Measurements from ENCODE around the gene MEF2D. TPM values are rescaled to one million over a fixed set of nuclear protein-coding genes. Genes with fewer than 3 reads are reported as not detected.

Gene MEF2D
- total RNA-seq, 8 experiments from 2014 or later = 6.6 to 28.6 (median 11.3) TPM

DNA sequence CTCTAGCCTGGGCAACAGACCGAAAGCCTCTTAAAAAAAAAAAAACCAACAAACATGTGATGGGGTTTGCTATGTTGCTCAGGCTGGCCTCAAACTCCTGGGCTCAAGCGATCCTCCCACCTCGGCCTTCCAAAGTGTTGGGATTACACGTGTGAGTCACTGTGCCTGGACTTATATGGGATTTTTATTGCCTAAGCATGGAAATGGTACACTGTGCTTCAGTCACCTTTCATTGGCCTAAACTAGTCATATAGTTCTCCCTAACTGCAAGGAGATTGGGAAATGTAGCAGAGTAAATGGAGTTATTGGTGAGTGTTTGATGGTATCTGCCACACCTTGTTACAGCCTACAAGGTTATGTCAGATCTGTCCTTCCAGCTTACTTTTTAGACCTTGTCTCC is 17.2 kb upstream of the MEF2D start:
- in situ Hi-C loops (cut with MboI; ENCODE audit: low pct_unique_long_range_greater_than_20kb in 2 of 9, low sequenced_read_pairs in 9 of 9, unreplicated experiment in 9 of 9) = no loop called here
- 60 to 90% (median 76%) methylated on average over 1 to 4 of the region's 4 CpGs; no CpG with 5 or more reads in 4 of the 10 experiments for WGBS, 10 experiments
- Histone ChIP-seq H3K4me1 (replicated peaks in 1 of 2) (no peaks in the 10 kb centered on the region), H3K27ac (no peak overlapping the region), H3K4me3 (no peak overlapping the region)
- ATAC-seq (replicated peaks in 6 of 8) = no peak

DNA sequence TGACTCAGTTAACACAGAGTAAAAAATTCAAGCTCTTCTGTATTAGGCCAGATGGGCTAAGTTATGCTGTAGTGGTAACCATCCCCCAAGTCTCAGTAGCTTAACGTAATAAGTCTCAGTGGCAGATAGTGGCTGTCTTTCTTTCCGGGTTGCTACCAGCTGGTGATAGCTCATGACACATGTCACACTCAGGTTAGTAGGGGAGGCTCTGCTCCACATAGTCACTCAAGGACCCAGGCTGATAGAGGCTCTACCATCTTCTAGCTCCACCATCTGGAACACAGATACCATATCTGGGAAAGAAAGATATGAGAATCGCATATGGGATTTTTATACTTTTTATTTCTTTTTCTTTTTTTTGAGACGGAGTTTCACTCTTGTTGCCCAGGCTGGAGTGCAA is 16.2 kb upstream of the MEF2D start:
- in situ Hi-C loops (cut with MboI; ENCODE audit: low pct_unique_long_range_greater_than_20kb in 2 of 9, low sequenced_read_pairs in 9 of 9, unreplicated experiment in 9 of 9) = no loop called here
- Histone ChIP-seq H3K27ac (no peak overlapping the region), H3K4me3 (no peak overlapping the region), H3K4me1 (replicated peaks in 1 of 2) (no peaks in the 10 kb centered on the region)
- 25 to 91% (median 83%) methylated on average over 1 to 4 of the region's 4 CpGs; no CpG with 5 or more reads in 2 of the 10 experiments for WGBS, 10 experiments
- ATAC-seq (replicated peaks in 6 of 8) = no peak

DNA sequence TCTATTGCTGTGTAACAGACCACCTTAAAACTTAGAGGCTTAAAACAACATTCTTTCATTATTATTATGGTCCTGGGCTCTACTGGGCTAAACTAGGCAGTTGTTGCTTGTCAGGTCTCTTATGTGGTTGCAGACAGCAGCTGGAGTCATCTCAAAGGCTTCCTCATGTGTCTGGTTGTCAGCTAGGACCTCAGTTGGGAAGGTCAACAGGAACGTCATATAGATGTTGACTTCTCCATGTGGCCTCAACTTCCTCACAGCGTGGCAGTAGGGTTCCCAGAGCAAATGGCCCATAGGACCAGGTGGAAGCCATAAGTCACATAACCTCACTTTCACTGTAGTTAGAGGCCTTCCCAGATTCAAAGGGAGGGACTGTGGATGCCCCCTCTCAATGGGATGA is 15.4 kb upstream of the MEF2D start:
- no peak for ATAC-seq (replicated peaks in 6 of 8)
- WGBS, 10 experiments = 0 to 50% (median 38%) methylated on average over 1 to 2 of the region's 2 CpGs; no CpG with 5 or more reads in 4 of the 10 experiments
- no peaks in the 10 kb centered on the region for H3K4me1 ChIP-seq (replicated peaks in 1 of 2)
- no peak overlapping the region for H3K27ac ChIP-seq
- H3K4me3 ChIP-seq = no peak overlapping the region
- in situ Hi-C loops (cut with MboI; ENCODE audit: low pct_unique_long_range_greater_than_20kb in 2 of 9, low sequenced_read_pairs in 9 of 9, unreplicated experiment in 9 of 9) = no loop called here

DNA sequence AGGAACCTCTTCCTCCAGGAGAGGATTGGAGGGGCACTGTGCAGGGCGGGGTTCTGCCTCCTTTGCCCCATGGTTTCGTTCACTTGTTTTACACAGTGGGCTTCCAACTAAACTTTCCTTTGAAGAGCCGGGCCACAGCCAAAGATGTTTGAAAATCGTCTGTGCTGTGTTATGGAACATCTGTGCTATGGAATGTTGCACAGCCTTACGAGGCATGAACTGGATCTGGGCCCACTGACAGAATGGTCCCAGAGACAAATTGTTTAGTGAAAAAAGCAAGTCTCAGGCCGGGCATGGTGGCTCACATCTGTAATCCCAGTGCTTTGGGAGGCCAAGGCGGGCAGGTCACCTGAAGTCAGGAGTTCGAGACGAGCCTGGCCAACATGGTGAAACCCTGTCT is 12.6 kb upstream of the MEF2D start:
- no peak overlapping the region for H3K27ac ChIP-seq
- no peak for ATAC-seq (replicated peaks in 6 of 8)
- H3K4me3 ChIP-seq = no peak overlapping the region
- in situ Hi-C loops (cut with MboI; ENCODE audit: low pct_unique_long_range_greater_than_20kb in 2 of 9, low sequenced_read_pairs in 9 of 9, unreplicated experiment in 9 of 9) = no loop called here
- H3K4me1 ChIP-seq (replicated peaks in 1 of 2) = no peaks in the 10 kb centered on the region
- WGBS, 10 experiments = 20 to 93% (median 86%) methylated on average over 1 to 9 of the region's 9 CpGs; no CpG with 5 or more reads in 1 of the 10 experiments

DNA sequence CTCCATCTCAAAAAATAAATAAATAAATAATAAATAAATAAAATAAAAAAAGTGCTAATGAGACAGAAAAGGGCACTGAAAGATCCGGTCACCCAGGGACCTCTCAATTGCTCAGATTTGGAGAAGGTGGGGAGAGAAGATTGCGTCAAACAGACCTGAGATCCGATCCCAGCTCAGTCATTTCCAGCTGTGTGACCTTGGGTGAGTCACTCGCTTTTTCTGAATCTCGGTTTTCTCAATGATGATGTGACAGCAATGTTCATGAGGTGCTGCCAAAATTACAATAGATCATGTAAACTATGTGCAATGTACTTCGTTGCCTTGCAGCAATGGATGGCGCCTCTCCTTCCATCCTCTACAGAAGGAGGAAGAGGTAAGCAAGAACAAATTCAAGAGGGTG is 11.1 kb upstream of the MEF2D start:
- in situ Hi-C loops (cut with MboI; ENCODE audit: low pct_unique_long_range_greater_than_20kb in 2 of 9, low sequenced_read_pairs in 9 of 9, unreplicated experiment in 9 of 9) = no loop called here
- ATAC-seq (replicated peaks in 6 of 8) = no peak
- no peak overlapping the region for H3K4me3 ChIP-seq
- H3K4me1 ChIP-seq (replicated peaks in 1 of 2) = no peaks in the 10 kb centered on the region
- 64 to 100% (median 87%) methylated on average over 1 to 7 of the region's 7 CpGs for WGBS, 10 experiments
- no peak overlapping the region for H3K27ac ChIP-seq

DNA sequence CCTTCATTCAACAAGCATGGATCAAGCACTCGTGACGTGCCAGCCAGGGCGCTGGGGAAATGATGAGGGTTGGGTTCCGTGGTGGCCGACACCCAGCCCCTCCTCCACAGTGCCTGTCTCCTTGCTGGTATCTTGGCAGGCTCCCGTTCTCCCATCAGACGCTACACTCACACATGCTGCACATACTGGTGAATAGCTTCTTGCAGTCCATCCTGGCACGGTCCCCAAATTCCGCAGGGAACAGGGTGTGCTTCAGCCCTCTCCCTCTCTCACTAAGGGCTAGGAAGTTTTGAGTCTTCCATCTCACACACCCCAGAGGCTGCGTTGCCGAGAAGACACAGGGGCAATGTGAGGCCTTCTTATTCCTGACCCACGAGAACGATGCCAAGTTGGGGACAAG is 10.1 kb upstream of the MEF2D start:
- peak in 4 of 8 experiments; percentile 47 to 87 (median 75) for ATAC-seq (replicated peaks in 6 of 8)
- WGBS, 10 experiments = 0 to 98% (median 80%) methylated on average over 2 to 13 of the region's 13 CpGs; no CpG with 5 or more reads in 3 of the 10 experiments
- H3K27ac ChIP-seq = no peak overlapping the region
- H3K4me1 ChIP-seq (replicated peaks in 1 of 2) = peaks cover 0 to under 1% of the 10 kb centered on the region in 2 donors
- in situ Hi-C loops (cut with MboI; ENCODE audit: low pct_unique_long_range_greater_than_20kb in 2 of 9, low sequenced_read_pairs in 9 of 9, unreplicated experiment in 9 of 9) = no loop called here
- H3K4me3 ChIP-seq = no peak overlapping the region

DNA sequence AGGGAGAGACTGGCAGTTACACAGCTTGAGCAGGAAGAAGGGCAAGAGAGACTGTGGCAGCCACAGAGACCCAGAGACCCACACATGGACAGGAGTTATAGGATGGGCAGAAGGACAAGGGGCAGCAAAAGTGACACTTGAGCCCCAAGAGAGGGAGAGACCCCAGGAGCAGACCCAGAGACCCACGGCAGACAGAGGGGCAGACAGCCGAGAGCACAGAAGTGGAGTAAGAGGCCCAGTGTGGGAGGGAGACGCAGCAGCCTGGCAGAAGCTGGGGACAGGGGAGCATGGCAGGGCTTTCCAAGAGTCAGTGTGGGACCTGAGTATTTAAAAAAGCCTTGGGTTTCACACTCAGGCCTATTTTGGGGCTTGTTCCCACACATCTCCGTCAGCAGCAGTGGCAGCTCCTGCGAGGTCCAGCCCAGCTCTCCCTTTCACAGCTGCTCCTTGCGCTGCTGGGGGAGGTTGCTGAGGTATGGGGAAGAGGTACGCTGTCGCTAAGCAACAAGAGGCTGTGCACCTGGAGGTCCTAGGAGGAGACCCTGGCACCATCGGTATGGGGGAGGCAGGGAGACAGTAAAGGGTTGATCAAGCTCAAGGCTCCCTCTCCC is 9.0 kb upstream of the MEF2D start:
- in situ Hi-C loops (cut with MboI; ENCODE audit: low pct_unique_long_range_greater_than_20kb in 2 of 9, low sequenced_read_pairs in 9 of 9, unreplicated experiment in 9 of 9) = no loop called here
- Histone ChIP-seq H3K27ac (no peak overlapping the region), H3K4me1 (replicated peaks in 1 of 2) (peaks cover 7% of the 10 kb centered on the region in 2 donors), H3K4me3 (no peak overlapping the region)
- 60 to 90% (median 79%) methylated on average over 2 to 6 of the region's 9 CpGs; no CpG with 5 or more reads in 4 of the 10 experiments for WGBS, 10 experiments
- no peak for ATAC-seq (replicated peaks in 6 of 8)

DNA sequence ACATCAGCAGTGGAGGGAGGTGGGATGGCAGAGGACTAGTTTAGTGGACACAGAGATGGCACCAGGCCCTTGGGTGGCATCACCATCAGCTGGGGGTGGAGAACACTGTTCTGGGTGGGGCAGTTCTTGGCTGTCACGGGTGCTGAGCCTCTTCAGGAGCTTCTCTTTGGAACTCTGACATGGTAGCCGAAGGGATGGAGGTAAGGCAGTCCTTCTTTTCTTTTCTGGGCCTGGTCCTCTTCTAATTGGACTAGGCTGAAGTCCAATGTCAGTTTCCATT is 8.3 kb upstream of the MEF2D start:
- no peak overlapping the region for H3K4me3 ChIP-seq
- in situ Hi-C loops (cut with MboI; ENCODE audit: low pct_unique_long_range_greater_than_20kb in 2 of 9, low sequenced_read_pairs in 9 of 9, unreplicated experiment in 9 of 9) = no loop called here
- peaks cover 9 to 11% of the 10 kb centered on the region in 2 donors for H3K4me1 ChIP-seq (replicated peaks in 1 of 2)
- no peak overlapping the region for H3K27ac ChIP-seq
- WGBS, 10 experiments = 24 to 100% (median 67%) methylated on average over 1 to 2 of the region's 2 CpGs; no CpG with 5 or more reads in 5 of the 10 experiments
- ATAC-seq (replicated peaks in 6 of 8) = no peak

DNA sequence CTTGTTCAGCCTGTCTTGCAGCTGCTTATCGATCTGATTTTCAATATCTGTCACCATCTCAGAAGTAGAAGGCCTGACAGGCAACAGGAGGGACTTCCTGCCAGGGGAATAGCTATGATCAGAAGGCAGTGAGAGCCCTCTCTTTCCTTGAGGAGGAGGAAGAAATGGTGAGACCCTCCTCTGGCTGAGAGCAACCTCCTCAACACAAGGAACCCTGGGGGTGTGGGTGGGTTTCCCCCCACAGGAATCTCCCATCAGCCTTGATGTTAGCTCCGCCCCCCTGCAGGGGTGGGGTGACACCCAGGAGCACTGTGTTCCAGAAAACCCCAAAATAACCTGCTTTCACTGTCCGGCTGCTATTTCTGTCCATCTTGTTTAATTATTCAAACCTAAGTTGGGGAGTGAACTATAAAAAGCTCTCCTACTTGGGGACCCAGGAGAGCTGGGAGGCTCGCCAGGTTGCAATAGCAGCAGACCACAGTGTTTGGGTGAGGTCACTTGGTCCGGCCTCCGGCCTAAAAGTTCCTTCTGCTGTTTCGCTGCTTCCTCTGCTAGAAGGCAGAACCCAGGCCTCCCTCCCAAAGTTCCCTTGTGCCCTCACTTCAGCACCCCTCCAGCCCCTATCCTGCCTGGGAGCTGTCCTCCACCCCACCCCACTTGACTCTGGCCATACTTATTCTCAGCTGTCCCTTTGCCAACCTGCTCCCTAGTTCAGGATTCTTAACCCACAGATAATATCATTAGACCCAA is 7.8 kb upstream of the MEF2D start:
- 7 to 90% (median 82%) methylated on average over 1 to 7 of the region's 7 CpGs; no CpG with 5 or more reads in 3 of the 10 experiments for WGBS, 10 experiments
- in situ Hi-C loops (cut with MboI; ENCODE audit: low pct_unique_long_range_greater_than_20kb in 2 of 9, low sequenced_read_pairs in 9 of 9, unreplicated experiment in 9 of 9) = no loop called here
- no peak overlapping the region for H3K4me3 ChIP-seq
- no peak overlapping the region for H3K27ac ChIP-seq
- ATAC-seq (replicated peaks in 6 of 8) = peak in 1 of 8 experiments; percentile 6
- peaks cover 9 to 11% of the 10 kb centered on the region in 2 donors for H3K4me1 ChIP-seq (replicated peaks in 1 of 2)

DNA sequence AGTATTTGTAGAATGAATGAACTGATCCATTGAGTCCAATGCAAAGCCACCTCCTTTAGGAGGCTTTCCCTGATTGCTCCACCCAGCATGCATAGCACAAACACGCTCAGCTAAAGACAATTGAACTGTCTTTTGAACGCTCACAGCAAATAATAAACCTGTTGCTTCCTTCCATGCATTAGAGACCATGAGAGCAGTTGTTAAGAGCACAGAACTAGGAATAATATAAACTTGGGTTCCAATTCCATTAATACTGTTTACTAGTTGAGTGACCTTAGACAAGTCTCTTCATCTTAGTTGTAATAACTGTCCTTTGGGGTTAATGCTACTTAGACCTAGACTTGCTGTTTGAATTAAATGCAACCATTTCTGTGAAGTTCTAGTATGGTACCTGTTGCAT is 5.9 kb upstream of the MEF2D start:
- in situ Hi-C loops (cut with MboI; ENCODE audit: low pct_unique_long_range_greater_than_20kb in 2 of 9, low sequenced_read_pairs in 9 of 9, unreplicated experiment in 9 of 9) = no loop called here
- H3K27ac ChIP-seq = no peak overlapping the region
- no peak for ATAC-seq (replicated peaks in 6 of 8)
- 58 to 100% (median 92%) methylated on average over 1 to 2 of the region's 2 CpGs; no CpG with 5 or more reads in 2 of the 10 experiments for WGBS, 10 experiments
- H3K4me3 ChIP-seq = no peak overlapping the region
- peaks cover 16 to 18% of the 10 kb centered on the region in 2 donors for H3K4me1 ChIP-seq (replicated peaks in 1 of 2)

DNA sequence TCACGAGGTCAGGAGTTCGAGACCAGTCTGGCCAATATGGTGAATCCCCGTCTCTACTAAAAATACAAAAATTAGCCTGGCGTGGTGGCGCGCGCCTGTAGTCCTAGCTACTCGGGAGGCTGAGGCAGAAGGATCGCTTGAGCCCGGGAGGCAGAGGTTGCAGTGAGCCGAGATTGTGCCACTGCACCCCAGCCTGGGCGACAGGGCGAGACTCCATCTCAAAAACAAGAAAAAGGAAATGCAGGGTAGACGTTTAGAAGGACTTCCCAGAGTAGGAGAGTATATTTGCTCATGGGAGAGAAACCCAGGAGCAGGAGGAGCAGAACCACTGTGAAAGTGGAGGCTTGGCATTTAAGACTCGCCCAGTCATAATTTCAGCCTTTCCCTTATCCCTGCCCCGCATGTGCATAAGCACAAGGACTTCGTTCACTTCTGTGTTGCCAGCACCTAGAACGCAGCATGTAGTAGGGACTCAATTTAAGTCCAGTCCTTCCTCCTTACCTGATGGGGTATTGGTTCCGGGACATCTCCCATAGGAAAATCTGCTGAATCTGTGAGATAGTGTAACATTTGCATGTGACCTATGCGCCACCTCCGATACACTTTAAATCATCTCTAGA is 5.2 kb upstream of the MEF2D start:
- in situ Hi-C loops (cut with MboI; ENCODE audit: low pct_unique_long_range_greater_than_20kb in 2 of 9, low sequenced_read_pairs in 9 of 9, unreplicated experiment in 9 of 9) = no loop called here
- Histone ChIP-seq H3K4me1 (replicated peaks in 1 of 2) (peaks cover 17 to 19% of the 10 kb centered on the region in 2 donors), H3K4me3 (peak overlapping the region; percentile 31 to 39 (median 34)), H3K27ac (peak overlapping the region in 1 of 2 donors; percentile 76)
- whole genome bisulfite sequencing, 10 experiments = 86 to 100% (median 93%) methylated on average over 1 to 21 of the region's 21 CpGs; no CpG with 5 or more reads in 2 of the 10 experiments
- no peak for ATAC-seq (replicated peaks in 6 of 8)

DNA sequence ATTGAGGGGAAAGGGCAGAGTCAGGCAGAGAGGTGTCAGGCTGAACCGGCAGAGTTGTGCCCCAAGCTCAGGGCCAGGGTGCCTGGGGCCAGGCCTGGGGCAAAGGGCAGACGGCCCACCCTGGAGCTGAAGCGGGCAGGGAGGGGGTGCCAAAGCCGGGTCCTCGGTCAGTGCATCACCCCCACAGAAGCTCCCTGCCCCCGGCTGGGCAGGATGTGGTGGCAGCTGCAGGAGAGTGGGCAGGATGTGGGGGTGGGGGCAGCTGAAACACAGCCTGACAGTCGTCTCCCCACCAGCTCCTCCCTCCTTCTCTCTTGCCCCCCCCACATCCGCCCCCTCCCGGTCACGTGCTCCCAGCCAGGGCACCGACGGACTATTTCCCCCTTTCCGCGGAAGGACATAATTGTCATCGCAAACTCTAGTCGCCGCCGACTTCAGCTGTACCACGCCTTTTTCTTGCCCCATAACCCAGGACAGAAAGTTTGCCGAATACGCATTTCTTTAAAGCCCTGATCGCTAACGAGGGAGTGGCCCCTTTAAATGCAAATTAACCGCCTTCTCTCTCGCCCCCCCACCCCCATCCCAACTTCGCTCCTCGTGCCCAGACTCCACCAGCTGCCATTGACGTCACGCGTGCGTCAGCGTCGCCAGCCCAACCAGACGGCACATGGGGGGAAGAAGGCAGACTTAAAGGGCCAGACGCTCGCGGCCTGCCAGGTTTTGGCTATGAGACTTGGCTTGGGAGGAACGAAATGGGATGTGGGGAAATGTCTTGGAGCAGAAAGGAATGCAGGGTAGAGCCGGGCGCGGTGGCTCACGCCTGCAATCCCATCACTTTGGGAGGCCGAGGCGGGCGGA is 4.5 kb upstream of the MEF2D start:
- Histone ChIP-seq H3K27ac (peak overlapping the region; percentile 43 to 76), H3K4me3 (peak overlapping the region; percentile 31 to 39 (median 34)), H3K4me1 (replicated peaks in 1 of 2) (peaks cover 17 to 19% of the 10 kb centered on the region in 2 donors)
- peak; percentile 24 to 58 (median 28) for ATAC-seq (replicated peaks in 6 of 8)
- 1 to 70% (median 9%) methylated on average over 2 to 26 of the region's 45 CpGs; no CpG with 5 or more reads in 4 of the 10 experiments for WGBS, 10 experiments
- in situ Hi-C loops (cut with MboI; ENCODE audit: low pct_unique_long_range_greater_than_20kb in 2 of 9, low sequenced_read_pairs in 9 of 9, unreplicated experiment in 9 of 9) = no loop called here
